Nephron progenitor cell (in vitro differentiated cells): ENCODE measurements around the gene LSG1.

Source experiments
- DNase-seq: peaks from one replicate; pipeline ENCODE4 v3.0.0; 2021
- H3K27ac Mint-ChIP-seq: 2 replicates; pipeline ENCODE4 v1.8.0; 2021; ENCODE audit warnings: mild to moderate bottlenecking, moderate library complexity, mixed read lengths
- H3K27me3 Mint-ChIP-seq: 2 replicates; pipeline ENCODE4 v1.8.0; 2021; ENCODE audit warnings: mild to moderate bottlenecking, low read depth, mixed read lengths; ENCODE audit not compliant: poor library complexity
- H3K36me3 Mint-ChIP-seq: 2 replicates; pipeline ENCODE4 v1.8.0; 2021; ENCODE audit warnings: low read depth, mixed read lengths
- H3K4me1 Mint-ChIP-seq: 2 replicates; pipeline ENCODE4 v1.8.0; 2021; ENCODE audit warnings: mixed read lengths
- H3K4me3 Mint-ChIP-seq: 2 replicates; pipeline ENCODE4 v1.8.0; 2021; ENCODE audit warnings: mild to moderate bottlenecking, moderate library complexity, mixed read lengths
- H3K9me3 Mint-ChIP-seq: 2 replicates; pipeline ENCODE4 v1.8.0; 2021; ENCODE audit warnings: mild to moderate bottlenecking, moderate library complexity, mixed read lengths
- CTCF ChIP-seq: fragments of 200-600 bp; sonication (generic); IDR thresholded peaks from 2 replicates; pipeline ENCODE4 v1.5.0; 2021; ENCODE audit warnings: antibody characterized with exemption

The LSG1 gene

GRCh38 chr3:194682189-194682693 lies 10.2 kb upstream of the LSG1 start:
- Mint-ChIP-seq H3K36me3 (no peaks in the 10 kb centered on the region), H3K27me3 (peaks cover 64% of the 10 kb centered on the region), H3K4me1 (peaks cover 40% of the 10 kb centered on the region), H3K9me3 (no peaks in the 10 kb centered on the region), H3K27ac (no peak overlapping the region), H3K4me3 (no peak overlapping the region)
- no peak for TF ChIP-seq CTCF
- DNase-seq: no peak

DNA sequence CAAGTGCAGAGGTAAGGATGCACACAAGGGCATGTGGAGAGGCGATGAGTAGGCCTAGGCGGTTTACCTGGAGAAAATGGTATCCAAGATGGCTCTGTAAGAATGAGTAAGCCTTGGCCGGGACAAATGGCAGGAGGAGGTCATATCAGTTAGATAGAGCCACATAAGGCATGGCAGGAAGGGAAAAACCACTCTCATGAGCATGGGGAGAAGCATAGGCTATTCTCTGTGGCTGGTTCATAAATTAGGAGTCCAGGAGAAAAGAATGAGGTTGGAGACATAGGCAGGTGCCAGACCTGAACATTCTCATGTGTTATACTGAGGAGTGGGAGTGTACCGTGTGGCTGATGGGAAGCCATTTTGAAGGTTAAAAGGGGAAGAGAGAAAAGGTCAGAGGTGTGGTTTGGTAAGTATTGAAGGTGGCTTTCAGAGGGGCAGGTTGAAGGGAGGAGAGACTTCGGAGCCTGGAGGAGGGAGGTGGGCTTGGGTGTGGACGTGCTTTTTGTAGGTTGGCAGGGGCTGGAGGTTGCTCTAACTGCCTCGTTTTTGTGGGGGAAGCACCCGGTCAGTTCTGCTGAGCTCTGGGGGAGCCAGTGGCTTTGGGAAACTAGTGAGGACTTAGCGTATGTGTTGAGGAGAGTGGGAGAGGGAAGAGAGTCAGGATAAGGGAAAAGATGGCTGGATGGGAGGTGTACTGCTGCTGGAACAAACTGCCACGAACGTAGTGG lies 9.1 kb upstream of the LSG1 start:
- TF ChIP-seq CTCF: no peak
- Mint-ChIP-seq H3K9me3 (no peaks in the 10 kb centered on the region), H3K27ac (peak overlapping the region; percentile 41), H3K4me1 (peaks cover 34% of the 10 kb centered on the region), H3K36me3 (no peaks in the 10 kb centered on the region), H3K27me3 (peaks cover 70% of the 10 kb centered on the region), H3K4me3 (no peak overlapping the region)
- no peak for DNase-seq

GRCh38 chr3:194676471-194676870 lies 4.5 kb upstream of the LSG1 start:
- Mint-ChIP-seq H3K9me3 (no peaks in the 10 kb centered on the region), H3K27me3 (peaks cover 72% of the 10 kb centered on the region), H3K4me3 (no peak overlapping the region)

DNA sequence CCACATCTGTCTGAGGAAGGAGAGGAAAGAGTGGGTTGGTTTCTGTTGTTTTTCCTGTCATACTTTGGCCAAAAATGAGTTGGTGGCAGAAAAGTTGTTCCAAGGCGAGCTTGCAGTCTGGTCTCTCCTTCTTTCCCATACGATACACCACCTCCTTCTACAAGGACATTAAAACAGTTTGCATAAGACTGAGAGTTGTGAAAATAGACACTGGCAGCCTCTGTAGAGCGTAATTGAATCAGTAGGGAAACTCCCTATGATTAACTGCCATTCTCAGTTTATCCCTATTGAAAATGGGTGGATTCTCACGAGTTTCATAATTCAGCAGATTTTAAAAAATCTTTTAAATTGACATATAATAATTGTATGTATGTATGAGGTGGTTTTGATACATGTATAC lies 3.7 kb upstream of the LSG1 start:
- H3K27ac Mint-ChIP-seq: no peak overlapping the region
- no peaks in the 10 kb centered on the region for H3K9me3 Mint-ChIP-seq
- H3K4me3 Mint-ChIP-seq: no peak overlapping the region
- TF ChIP-seq CTCF: no peak
- H3K36me3 Mint-ChIP-seq: no peaks in the 10 kb centered on the region
- DNase-seq: no peak
- H3K4me1 Mint-ChIP-seq: peaks cover 19% of the 10 kb centered on the region
- H3K27me3 Mint-ChIP-seq: peaks cover 65% of the 10 kb centered on the region

More at GRCh38 chr3:194676471-194676870, 4.5 kb upstream of the LSG1 start:
- Mint-ChIP-seq H3K27ac (no peak overlapping the region), H3K4me1 (peaks cover 18% of the 10 kb centered on the region), H3K36me3 (no peaks in the 10 kb centered on the region)
- TF ChIP-seq CTCF: no peak
- DNase-seq: no peak

- Mint-ChIP-seq H3K27me3 (peaks cover 59% of the 10 kb centered on the region), H3K4me1 (peaks cover 24% of the 10 kb centered on the region), H3K4me3 (no peak overlapping the region), H3K9me3 (no peaks in the 10 kb centered on the region), H3K36me3 (no peaks in the 10 kb centered on the region), H3K27ac (no peak overlapping the region)
- no peak for TF ChIP-seq CTCF
- no peak for DNase-seq
Measured at GRCh38 chr3:194675081-194675640, 3.2 kb upstream of the LSG1 start.

DNA sequence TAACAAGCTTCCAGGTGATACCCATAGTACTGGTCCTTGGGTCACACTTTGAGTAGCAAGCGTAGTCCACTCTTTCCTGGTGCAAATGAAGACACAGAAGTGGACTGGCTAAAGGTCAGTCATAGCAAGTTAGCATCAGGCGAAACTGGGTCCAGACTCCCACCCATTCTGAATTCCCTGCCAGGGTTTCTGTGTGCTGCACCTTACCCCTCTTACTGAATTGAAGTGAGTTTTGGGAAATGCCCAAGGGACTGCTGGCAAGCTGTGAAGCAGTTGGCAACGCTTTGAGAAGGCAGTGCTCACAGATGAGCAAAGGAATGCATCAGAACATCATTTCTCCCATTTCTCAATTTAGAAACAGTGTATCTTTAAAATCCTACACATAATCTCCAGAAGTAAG lies 1.8 kb upstream of the LSG1 start:
- TF ChIP-seq CTCF: no peak
- no peaks in the 10 kb centered on the region for H3K9me3 Mint-ChIP-seq
- DNase-seq: no peak
- H3K4me3 Mint-ChIP-seq: peak overlapping the region; percentile 57
- H3K27ac Mint-ChIP-seq: no peak overlapping the region
- H3K27me3 Mint-ChIP-seq: peaks cover 49% of the 10 kb centered on the region
- peaks cover 24% of the 10 kb centered on the region for H3K4me1 Mint-ChIP-seq
- H3K36me3 Mint-ChIP-seq: peaks cover 11% of the 10 kb centered on the region
